GM19324 (cell line): ENCODE measurements around the gene CXCL13.
"Not testable (repeated sequence)": the region's sequence is repeated elsewhere in the genome, so short reads cannot be mapped to it uniquely, and the experiment has no call there.

ENCODE experiments used
- ATAC-seq: cut with Tn5 transposase; IDR thresholded peaks from one replicate; pipeline ENCODE4 v1.9.1; 2021; ENCODE audit warnings: mild to moderate bottlenecking, moderate library complexity; ENCODE audit not compliant: unreplicated experiment, low FRiP score

Gene CXCL13

GRCh38 chr4:77600521-77601451 lies 4.8 kb upstream of the CXCL13 start:
- ATAC-seq: no peak

GRCh38 chr4:77601614-77602187 lies 3.9 kb upstream of the CXCL13 start:
- ATAC-seq: no peak

GRCh38 chr4:77613267-77613666 lies 7.6 kb downstream of the CXCL13 start:
- ATAC-seq: no peak

DNA sequence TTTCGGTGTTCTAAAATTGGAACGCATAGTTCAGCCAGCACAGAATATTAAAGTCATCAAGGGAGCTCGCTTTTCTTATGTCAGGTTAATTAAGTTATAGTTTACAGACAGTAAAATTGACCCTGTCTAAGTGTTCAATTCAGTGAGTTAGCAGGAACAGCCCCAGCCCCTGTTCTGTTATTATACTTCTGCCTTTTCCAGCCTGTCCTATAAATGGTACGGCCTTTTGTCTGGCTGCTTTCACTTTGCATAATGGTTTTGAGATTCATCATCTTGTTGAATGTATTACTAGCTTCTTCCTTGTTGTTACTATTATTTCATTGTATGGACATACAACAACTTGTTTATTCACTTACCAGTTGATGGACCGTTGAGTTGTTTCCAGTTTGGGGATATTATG lies 9.5 kb downstream of the CXCL13 start:
- no peak for ATAC-seq

- no peak for ATAC-seq
Observed at GRCh38 chr4:77617203-77617602, 11.6 kb downstream of the CXCL13 start.

- peak; percentile 80 for ATAC-seq
Observed at GRCh38 chr4:77618383-77619241, 13.0 kb downstream of the CXCL13 start.

GRCh38 chr4:77619408-77619807 lies 13.8 kb downstream of the CXCL13 start:
- no peak for ATAC-seq

DNA sequence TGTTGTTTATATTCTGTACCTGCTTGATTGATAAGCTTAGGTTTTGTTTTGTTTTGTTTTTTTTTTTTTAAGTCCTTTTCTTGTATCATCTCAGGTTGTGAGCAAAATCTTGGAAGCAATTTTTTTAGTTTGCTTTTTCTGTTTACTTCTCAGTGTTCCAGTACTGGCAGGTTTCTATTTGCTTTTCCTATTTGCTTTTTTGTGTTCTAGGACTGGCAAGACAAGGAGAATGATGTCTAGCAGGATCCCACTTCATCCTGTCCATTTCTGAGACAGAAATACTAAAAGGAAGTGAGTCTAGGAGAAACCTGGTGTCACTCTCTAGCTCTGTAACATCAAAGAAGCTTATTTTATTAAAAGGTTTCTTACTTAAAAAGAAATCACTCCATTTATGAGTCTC lies 15.6 kb downstream of the CXCL13 start:
- ATAC-seq: no peak

- ATAC-seq: no peak
Observed at GRCh38 chr4:77623091-77623490, 17.5 kb downstream of the CXCL13 start.

DNA sequence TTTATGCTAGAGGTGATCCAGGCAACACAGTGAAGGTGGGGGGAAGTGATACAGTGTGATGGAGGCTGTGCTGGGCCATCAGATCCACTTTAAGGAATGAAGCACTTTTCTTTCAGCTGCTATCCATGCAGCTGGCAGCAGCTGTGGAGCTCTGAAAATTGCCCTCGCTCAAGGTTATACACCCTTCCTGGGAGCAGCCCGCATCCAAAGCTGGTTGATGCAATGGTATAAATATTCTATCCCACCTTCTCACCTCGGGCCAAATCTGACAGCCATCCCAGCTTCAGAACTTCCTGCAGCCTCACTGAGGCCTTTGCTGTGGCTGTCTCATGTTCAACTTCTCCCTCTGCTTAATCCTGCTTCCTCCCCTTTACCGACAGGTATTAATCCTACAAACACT lies 18.6 kb downstream of the CXCL13 start:
- no peak for ATAC-seq

- no peak for ATAC-seq
Observed at GRCh38 chr4:77625485-77625884, 19.9 kb downstream of the CXCL13 start.

DNA sequence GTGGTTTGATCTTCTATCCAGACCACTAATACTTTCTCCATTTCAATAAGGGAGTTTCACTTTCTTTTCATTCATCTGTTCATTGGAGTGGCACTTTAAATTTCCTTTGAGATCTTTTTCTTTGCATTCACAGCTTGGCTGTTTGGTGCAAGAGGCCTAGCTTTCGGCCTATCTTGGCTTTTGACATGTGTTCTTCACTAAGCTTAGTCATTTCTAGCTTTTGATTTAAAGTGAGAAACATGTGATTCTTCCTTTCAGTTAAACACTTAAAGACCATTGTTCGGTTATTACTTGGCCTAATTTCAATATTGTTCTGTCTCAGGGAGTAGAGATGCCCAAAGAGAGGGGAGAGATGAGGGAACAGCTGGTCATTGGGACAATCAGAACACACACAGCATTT lies 24.3 kb downstream of the CXCL13 start:
- ATAC-seq: peak; percentile 48

GRCh38 chr4:77631276-77631675 lies 25.7 kb downstream of the CXCL13 start:
- ATAC-seq: no peak

DNA sequence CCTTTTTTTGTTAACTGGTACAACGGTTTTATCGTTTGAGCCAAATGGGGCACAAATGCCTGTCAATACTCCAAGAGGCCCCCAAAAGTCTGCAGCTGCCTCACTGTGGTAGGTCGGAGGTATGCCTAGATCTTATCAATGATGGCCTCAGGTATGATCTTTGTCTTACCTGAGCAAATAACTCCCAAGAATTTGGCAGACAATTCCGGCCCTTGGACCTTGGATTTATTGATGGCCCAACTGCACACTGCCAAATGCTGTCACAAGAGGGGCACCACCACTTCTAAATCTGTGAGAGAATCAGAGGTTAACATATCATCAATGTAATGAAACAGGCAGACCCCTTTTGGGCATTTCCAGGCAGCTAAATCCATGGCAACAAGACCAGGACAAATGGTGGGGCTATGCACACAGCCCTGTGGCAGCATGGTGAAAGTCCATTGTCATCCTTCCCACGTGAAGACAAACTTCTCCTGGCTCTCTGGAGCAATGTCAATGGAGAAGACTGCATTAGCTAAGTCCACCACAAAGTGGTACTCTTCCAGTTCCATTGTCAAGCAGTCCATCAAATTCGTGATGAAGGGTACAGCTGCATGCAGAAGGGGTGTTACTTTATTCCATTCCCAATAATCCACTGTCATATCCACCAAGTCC lies 28.6 kb downstream of the CXCL13 start:
- no peak for ATAC-seq

GRCh38 chr4:77635246-77635645 lies 29.6 kb downstream of the CXCL13 start:
- ATAC-seq: no peak

DNA sequence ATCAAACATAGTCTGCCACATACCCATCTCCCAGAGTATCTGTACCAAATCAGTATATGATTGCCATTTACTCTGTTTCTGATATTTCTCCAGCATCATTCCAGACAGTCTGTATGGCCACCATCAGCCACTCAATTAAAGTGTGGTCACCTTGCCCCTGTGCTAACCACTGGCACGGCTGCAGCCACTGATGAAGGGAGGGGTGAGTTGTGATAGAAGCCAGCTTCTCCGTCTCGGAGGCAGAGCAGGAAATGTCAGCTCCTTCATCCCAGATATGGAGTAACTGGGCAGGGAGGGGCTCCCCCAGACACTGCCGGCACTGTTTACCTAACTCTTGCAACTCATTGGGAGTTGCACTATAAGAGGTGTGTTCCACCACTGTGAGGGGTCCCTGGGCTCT lies 30.3 kb downstream of the CXCL13 start:
- ATAC-seq: no peak

DNA sequence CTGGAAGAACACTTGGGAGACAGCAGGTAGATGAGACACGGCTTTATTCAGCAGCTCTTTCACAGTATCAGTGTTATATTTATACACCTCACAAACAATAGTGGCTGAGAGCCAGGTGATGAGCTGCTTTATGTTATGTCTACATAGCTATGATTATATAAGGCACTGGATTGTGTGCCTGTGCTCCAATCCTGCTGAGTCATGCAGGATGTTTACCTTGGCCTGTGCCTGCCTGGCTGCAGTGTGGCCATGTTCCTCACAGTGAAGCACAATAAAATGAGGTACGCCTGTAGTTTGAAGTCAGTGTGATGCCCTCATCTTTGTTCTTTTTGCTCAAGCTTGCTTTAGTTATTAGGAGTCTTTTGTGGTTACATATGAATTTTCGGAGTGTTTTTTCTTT lies 31.3 kb downstream of the CXCL13 start:
- no peak for ATAC-seq

DNA sequence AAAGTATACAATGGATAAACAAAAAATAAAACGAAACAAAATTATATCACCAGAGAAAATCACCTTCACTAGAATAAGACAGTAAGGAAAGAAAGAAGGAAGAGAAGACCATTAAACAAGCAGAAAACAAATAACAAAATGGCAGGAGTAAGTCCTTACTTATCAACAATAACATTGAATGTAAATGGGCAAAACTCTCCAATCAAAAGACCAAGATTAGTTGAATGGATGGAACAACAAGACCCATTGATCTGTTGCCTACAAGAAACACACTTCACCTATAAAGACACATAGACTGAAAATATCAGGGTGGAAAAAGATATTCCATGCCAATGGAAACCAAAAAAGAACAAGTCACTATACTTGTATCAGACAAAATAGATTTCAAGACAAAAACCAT lies 38.4 kb downstream of the CXCL13 start:
- not testable (repeated sequence) for ATAC-seq

- no peak for ATAC-seq
Observed at GRCh38 chr4:77650787-77651186, 45.2 kb downstream of the CXCL13 start.

GRCh38 chr4:77651820-77652219 lies 46.2 kb downstream of the CXCL13 start:
- no peak for ATAC-seq
